NCI-H2171 treated with DMSO at 0.1 percent for 48 hours (cell line): ENCODE data around the gene TRAF7.

Source experiments
- DNase-seq: peaks from one replicate; lab custom pipeline; 2025; lab: John Stamatoyannopoulos, UW

TRAF7 gene

GRCh38 chr16:2147981-2148671 is 7.5 kb upstream of the TRAF7 start, which contains the start of gene RAB26:
RAB26 (plus strand) TSS chr16:2148625; CDS start chr16:2148784, 159 bp downstream.
- DNase-seq = peak; percentile 88

GRCh38 chr16:2148714-2149629 is 6.6 kb upstream of the TRAF7 start:
- peak; percentile 55 for DNase-seq

GRCh38 chr16:2149630-2150417 is 5.8 kb upstream of the TRAF7 start:
- DNase-seq = no peak

- DNase-seq = peak; percentile 97
These were observed 5.0 kb upstream of the TRAF7 start for GRCh38 chr16:2150418-2151187.

GRCh38 chr16:2151188-2152091 is 4.1 kb upstream of the TRAF7 start:
- DNase-seq = no peak

GRCh38 chr16:2152695-2153506 is 2.7 kb upstream of the TRAF7 start:
- DNase-seq = peak; percentile 33

GRCh38 chr16:2154533-2155090 is 970 bp upstream of the TRAF7 start:
- DNase-seq = peak; percentile 15

GRCh38 chr16:2155977-2156848 is 631 bp downstream of the TRAF7 start:
- no peak for DNase-seq

GRCh38 chr16:2156849-2157224 is 1.3 kb downstream of the TRAF7 start:
- DNase-seq = no peak

- no peak for DNase-seq
These were observed 2.1 kb downstream of the TRAF7 start for GRCh38 chr16:2157480-2158261.

- DNase-seq = no peak
These were observed 2.7 kb downstream of the TRAF7 start for GRCh38 chr16:2158262-2158638.

- DNase-seq = no peak
These were observed 3.7 kb downstream of the TRAF7 start for GRCh38 chr16:2159175-2159838.

GRCh38 chr16:2160915-2161551 is 5.5 kb downstream of the TRAF7 start:
- peak; percentile 18 for DNase-seq

GRCh38 chr16:2161911-2162310 is 6.3 kb downstream of the TRAF7 start:
- DNase-seq = no peak

- no peak for DNase-seq
These were observed 7.1 kb downstream of the TRAF7 start for GRCh38 chr16:2162676-2163118.

GRCh38 chr16:2163211-2163881 is 7.8 kb downstream of the TRAF7 start:
- DNase-seq = no peak
